ENCODE measurements around the gene MARCHF9.

The MARCHF9 gene

DNA sequence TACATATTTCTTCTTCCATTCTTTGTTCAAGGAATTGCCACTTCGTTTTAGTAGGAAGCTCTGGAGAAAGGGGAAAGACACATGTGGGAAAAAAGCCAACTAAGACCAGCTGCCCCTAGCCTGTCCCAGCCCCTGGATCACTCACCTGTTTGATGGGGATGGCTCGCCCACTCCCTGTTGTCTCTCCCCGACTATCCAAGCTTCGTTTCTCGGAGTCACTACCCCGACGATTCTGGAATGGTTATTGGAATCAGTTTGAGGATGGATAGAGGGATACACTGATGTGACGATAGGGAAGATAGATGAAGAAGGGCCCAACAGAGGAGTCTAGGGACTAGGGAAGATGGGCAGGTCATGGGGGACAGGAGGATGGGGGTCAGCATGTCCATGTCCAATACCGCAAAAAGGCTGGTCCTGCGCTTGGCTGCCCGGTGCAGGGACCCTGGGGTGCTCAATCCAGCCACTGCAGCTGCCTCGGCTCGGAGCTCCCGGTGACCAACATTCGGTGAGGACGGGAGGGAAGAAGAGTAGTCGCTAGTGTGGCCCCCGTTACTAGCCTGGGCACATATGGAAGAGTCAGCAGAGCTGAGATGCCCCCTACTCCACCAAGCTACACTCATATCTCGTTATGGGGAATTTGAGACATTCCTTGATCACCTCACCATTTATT lies 23.4 kb upstream of the MARCHF9 start:
- no peak for TF ChIP-seq CTCF (conservative IDR thresholded peaks at IDR 0.05; ENCODE audit: low read depth, low read length)

GRCh38 chr12:57732270-57732669 lies 22.6 kb upstream of the MARCHF9 start:
- no peak overlapping the region for H3K4me2 ChIP-seq
- H3K27me3 ChIP-seq (ENCODE audit: insufficient read depth, low read depth): peaks cover 26% of the 10 kb centered on the region; the same call in 1 of the 2 replicates
- no peak for TF ChIP-seq CTCF (conservative IDR thresholded peaks at IDR 0.05; ENCODE audit: low read depth, low read length)
- no peaks in the 10 kb centered on the region for H3K36me3 ChIP-seq (ENCODE audit: insufficient read depth)
- no peak overlapping the region for H2AFZ ChIP-seq (ENCODE audit: low read depth)
- H3K79me2 ChIP-seq (ENCODE audit: insufficient read depth, low read depth): no peaks in the 10 kb centered on the region
- no peak overlapping the region for H3K4me3 ChIP-seq (IDR thresholded peaks at IDR 0.05; ENCODE audit: insufficient read depth, low read depth, low read length)
- no peak overlapping the region for H3K27ac ChIP-seq
- no peaks in the 10 kb centered on the region for H4K20me1 ChIP-seq (ENCODE audit: insufficient read depth)
- H3K9ac ChIP-seq: no peak overlapping the region
- no peaks in the 10 kb centered on the region for H3K4me1 ChIP-seq (ENCODE audit: low read depth, poor library complexity, severe bottlenecking)

More for the DNA sequence above, 23.4 kb upstream of the MARCHF9 start:
- no peak overlapping the region for H3K27ac ChIP-seq
- H3K4me2 ChIP-seq: no peak overlapping the region
- no peaks in the 10 kb centered on the region for H3K4me1 ChIP-seq (ENCODE audit: low read depth, poor library complexity, severe bottlenecking)
- H3K9ac ChIP-seq: no peak overlapping the region
- H3K4me3 ChIP-seq (IDR thresholded peaks at IDR 0.05; ENCODE audit: insufficient read depth, low read depth, low read length): no peak overlapping the region
- H3K36me3 ChIP-seq (ENCODE audit: insufficient read depth): no peaks in the 10 kb centered on the region
- no peak overlapping the region for H2AFZ ChIP-seq (ENCODE audit: low read depth)
- H4K20me1 ChIP-seq (ENCODE audit: insufficient read depth): no peaks in the 10 kb centered on the region
- no peaks in the 10 kb centered on the region for H3K79me2 ChIP-seq (ENCODE audit: insufficient read depth, low read depth)
- peaks cover 26% of the 10 kb centered on the region; the same call in 1 of the 2 replicates for H3K27me3 ChIP-seq (ENCODE audit: insufficient read depth, low read depth)

- H2AFZ ChIP-seq (ENCODE audit: low read depth): no peak overlapping the region
- no peak overlapping the region for H3K9ac ChIP-seq
- no peak overlapping the region for H3K4me3 ChIP-seq (IDR thresholded peaks at IDR 0.05; ENCODE audit: insufficient read depth, low read depth, low read length)
- TF ChIP-seq CTCF (conservative IDR thresholded peaks at IDR 0.05; ENCODE audit: low read depth, low read length): no peak
- H3K4me1 ChIP-seq (ENCODE audit: low read depth, poor library complexity, severe bottlenecking): no peaks in the 10 kb centered on the region
- H3K79me2 ChIP-seq (ENCODE audit: insufficient read depth, low read depth): no peaks in the 10 kb centered on the region
- H4K20me1 ChIP-seq (ENCODE audit: insufficient read depth): no peaks in the 10 kb centered on the region
- H3K27ac ChIP-seq: no peak overlapping the region
- no peak overlapping the region for H3K4me2 ChIP-seq
- H3K36me3 ChIP-seq (ENCODE audit: insufficient read depth): no peaks in the 10 kb centered on the region
- peaks cover 26% of the 10 kb centered on the region; the same call in 1 of the 2 replicates for H3K27me3 ChIP-seq (ENCODE audit: insufficient read depth, low read depth)
Measured at GRCh38 chr12:57732726-57733593, 21.9 kb upstream of the MARCHF9 start.

GRCh38 chr12:57733928-57734327 lies 21.0 kb upstream of the MARCHF9 start:
- Histone ChIP-seq H3K36me3 (ENCODE audit: insufficient read depth) (no peaks in the 10 kb centered on the region), H3K4me1 (ENCODE audit: low read depth, poor library complexity, severe bottlenecking) (no peaks in the 10 kb centered on the region), H3K4me2 (no peak overlapping the region), H3K79me2 (ENCODE audit: insufficient read depth, low read depth) (no peaks in the 10 kb centered on the region), H4K20me1 (ENCODE audit: insufficient read depth) (no peaks in the 10 kb centered on the region), H2AFZ (ENCODE audit: low read depth) (no peak overlapping the region), H3K4me3 (IDR thresholded peaks at IDR 0.05; ENCODE audit: insufficient read depth, low read depth, low read length) (no peak overlapping the region), H3K27ac (no peak overlapping the region), H3K27me3 (ENCODE audit: insufficient read depth, low read depth) (peaks cover 26% of the 10 kb centered on the region; the same call in 1 of the 2 replicates), H3K9ac (no peak overlapping the region)
- TF ChIP-seq CTCF (conservative IDR thresholded peaks at IDR 0.05; ENCODE audit: low read depth, low read length): no peak

Measured in KMS-11 (cell line).